PC-9 (cell line): ENCODE data around the gene SLC2A2.

Source experiments
- EZH2 ChIP-seq: fragments of 200-600 bp; sonication (generic); IDR thresholded peaks from 2 replicates; pipeline ENCODE4 v1.8.0; 2017; ENCODE audit warnings: antibody characterized with exemption, low read depth
- TF ChIP-seq, protein P1 (sequence below): fragments of 200-600 bp; sonication (generic); conservative IDR thresholded peaks from 2 replicates; pipeline ENCODE4 v1.6.1; 2017; ENCODE audit warnings: mixed run types, antibody characterized with exemption, mild to moderate bottlenecking, moderate library complexity

DNA sequence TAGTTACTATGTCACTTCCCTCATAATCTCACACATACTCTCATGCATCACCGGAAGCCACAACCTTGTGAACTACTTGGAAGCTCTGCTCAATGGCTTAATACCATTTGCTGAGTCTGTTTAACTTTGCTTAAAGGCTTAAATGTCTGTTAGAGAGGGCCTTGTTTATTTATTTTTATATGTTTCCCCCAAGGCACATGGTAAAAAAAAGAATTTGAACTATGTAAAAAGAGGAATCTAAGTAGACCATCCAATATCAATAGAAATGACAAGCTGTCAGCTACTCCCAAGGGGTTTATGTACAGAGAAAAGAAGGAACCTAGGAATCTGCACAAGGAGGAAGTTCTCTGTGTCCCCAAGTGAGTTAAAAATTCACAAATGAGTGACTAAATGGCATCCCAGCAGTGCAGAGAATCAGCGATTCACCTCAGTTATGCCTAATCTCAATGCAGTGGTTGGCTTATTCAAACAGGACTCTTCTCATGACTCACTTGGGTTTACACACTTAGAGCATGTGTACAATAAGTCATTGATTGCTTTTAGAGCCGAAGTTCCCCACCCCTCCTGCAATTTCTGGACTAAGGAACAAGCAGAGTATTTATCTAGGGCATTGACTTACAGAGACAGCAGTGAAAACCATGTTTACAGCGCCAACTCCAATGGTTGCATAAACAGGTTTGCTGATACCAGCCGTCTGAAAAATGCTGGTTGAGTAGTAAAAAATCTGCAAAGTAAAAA, 24.4 kb downstream of the SLC2A2 start:
- TF ChIP-seq, protein P1, sequence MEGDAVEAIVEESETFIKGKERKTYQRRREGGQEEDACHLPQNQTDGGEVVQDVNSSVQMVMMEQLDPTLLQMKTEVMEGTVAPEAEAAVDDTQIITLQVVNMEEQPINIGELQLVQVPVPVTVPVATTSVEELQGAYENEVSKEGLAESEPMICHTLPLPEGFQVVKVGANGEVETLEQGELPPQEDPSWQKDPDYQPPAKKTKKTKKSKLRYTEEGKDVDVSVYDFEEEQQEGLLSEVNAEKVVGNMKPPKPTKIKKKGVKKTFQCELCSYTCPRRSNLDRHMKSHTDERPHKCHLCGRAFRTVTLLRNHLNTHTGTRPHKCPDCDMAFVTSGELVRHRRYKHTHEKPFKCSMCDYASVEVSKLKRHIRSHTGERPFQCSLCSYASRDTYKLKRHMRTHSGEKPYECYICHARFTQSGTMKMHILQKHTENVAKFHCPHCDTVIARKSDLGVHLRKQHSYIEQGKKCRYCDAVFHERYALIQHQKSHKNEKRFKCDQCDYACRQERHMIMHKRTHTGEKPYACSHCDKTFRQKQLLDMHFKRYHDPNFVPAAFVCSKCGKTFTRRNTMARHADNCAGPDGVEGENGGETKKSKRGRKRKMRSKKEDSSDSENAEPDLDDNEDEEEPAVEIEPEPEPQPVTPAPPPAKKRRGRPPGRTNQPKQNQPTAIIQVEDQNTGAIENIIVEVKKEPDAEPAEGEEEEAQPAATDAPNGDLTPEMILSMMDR: no peak
- TF ChIP-seq EZH2: no peak
